ENCODE measurements around the gene TNIP3. TPM values are rescaled to one million over a fixed set of nuclear protein-coding genes. Genes with fewer than 3 reads are reported as not detected.
"Not testable (repeated sequence)": the region's sequence is repeated elsewhere in the genome, so short reads cannot be mapped to it uniquely, and the experiment has no call there.

TNIP3 gene
- total RNA-seq, 1 donor from 2014 or later = not detected

GRCh38 chr4:121177246-121178137 is 13.4 kb upstream of the TNIP3 start:
- no peak for DNase-seq

- DNase-seq = no peak
These were observed 12.2 kb upstream of the TNIP3 start for GRCh38 chr4:121176082-121176934.

GRCh38 chr4:121171477-121171876 is 7.4 kb upstream of the TNIP3 start:
- not testable (repeated sequence) for DNase-seq

- DNase-seq = no peak
These were observed 4.5 kb upstream of the TNIP3 start for GRCh38 chr4:121168446-121169281.

- no peak for DNase-seq
These were observed 2.9 kb upstream of the TNIP3 start for GRCh38 chr4:121166976-121167375.

GRCh38 chr4:121165206-121165605 is 1.1 kb upstream of the TNIP3 start:
- no peak for DNase-seq

GRCh38 chr4:121156822-121157769 is 7.0 kb downstream of the TNIP3 start:
- peak; percentile 49 for DNase-seq

GRCh38 chr4:121155893-121156292 is 8.2 kb downstream of the TNIP3 start:
- no peak for DNase-seq

- no peak for DNase-seq
These were observed 10.0 kb downstream of the TNIP3 start for GRCh38 chr4:121154103-121154515.

- DNase-seq = no peak
These were observed 12.2 kb downstream of the TNIP3 start for GRCh38 chr4:121151942-121152341.

- no peak for DNase-seq
These were observed 13.6 kb downstream of the TNIP3 start for GRCh38 chr4:121150486-121150885.

GRCh38 chr4:121150003-121150402 is 14.1 kb downstream of the TNIP3 start:
- DNase-seq = no peak

- no peak for DNase-seq
These were observed 15.5 kb downstream of the TNIP3 start for GRCh38 chr4:121148621-121149020.

GRCh38 chr4:121148000-121148399 is 16.1 kb downstream of the TNIP3 start:
- DNase-seq = no peak

GRCh38 chr4:121146530-121146929 is 17.6 kb downstream of the TNIP3 start:
- DNase-seq = no peak

- DNase-seq = no peak
These were observed 18.7 kb downstream of the TNIP3 start for GRCh38 chr4:121145430-121145829.

- no peak for DNase-seq
These were observed 20.1 kb downstream of the TNIP3 start for GRCh38 chr4:121144021-121144420.

GRCh38 chr4:121143131-121143530 is 21.0 kb downstream of the TNIP3 start:
- DNase-seq = no peak

- no peak for DNase-seq
These were observed 23.2 kb downstream of the TNIP3 start for GRCh38 chr4:121140716-121141460.

GRCh38 chr4:121139533-121140222 is 24.4 kb downstream of the TNIP3 start:
- peak; percentile 76 for DNase-seq
